GM21381 (cell line): Measurements from ENCODE around the gene POLR1F.
A peak's percentile ranks its signal among the peaks of the same experiment; 100 is the strongest.
"Not testable (repeated sequence)": the region's sequence is repeated elsewhere in the genome, so short reads cannot be mapped to it uniquely, and the experiment has no call there.

ENCODE experiments used
- ATAC-seq: cut with Tn5 transposase; IDR thresholded peaks from one replicate; pipeline ENCODE4 v1.9.1; 2021; ENCODE audit warnings: mild to moderate bottlenecking, moderate library complexity; ENCODE audit not compliant: unreplicated experiment

Gene POLR1F, protein sequence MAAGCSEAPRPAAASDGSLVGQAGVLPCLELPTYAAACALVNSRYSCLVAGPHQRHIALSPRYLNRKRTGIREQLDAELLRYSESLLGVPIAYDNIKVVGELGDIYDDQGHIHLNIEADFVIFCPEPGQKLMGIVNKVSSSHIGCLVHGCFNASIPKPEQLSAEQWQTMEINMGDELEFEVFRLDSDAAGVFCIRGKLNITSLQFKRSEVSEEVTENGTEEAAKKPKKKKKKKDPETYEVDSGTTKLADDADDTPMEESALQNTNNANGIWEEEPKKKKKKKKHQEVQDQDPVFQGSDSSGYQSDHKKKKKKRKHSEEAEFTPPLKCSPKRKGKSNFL

DNA sequence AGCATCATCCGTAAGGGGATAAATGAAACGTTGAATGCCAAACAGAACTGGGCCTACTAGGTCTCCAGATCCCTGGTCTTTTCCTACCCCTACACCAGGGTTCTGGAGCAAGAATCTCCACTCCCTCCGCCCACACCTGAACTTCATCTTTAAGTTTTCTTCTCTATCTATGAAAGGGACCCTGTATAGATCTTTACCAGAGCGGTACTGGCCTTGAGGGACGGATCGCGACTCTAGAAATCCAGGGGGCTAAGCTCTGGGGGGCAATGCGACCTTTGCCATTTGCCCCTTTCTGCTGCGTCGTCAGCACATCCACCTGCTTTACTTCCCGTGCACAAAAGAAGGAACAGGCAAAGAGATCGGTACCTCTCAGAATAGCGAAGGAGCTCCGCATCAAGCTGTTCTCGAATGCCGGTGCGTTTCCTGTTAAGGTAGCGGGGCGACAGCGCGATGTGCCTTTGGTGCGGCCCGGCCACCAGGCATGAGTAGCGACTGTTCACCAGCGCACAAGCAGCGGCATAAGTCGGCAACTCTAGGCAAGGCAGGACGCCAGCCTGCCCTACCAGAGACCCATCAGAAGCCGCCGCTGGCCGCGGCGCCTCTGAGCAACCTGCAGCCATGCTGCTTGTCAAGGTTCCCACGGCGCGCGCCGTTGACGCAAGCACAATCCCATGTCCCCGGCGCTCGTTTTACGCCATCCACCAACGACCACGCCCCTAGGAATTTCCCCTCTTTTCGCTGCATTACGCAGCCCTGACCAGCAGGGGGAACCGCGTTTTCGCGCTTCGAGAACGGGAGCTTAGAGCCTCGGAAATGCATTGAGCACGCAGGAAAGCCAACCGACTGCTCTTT, at the start of gene POLR1F:
TSS of gene POLR1F (minus strand) at position 641 of the 852 bp plus-strand sequence. CDS start at position 620, 21 bp downstream.
- ATAC-seq: peak; percentile 99

DNA sequence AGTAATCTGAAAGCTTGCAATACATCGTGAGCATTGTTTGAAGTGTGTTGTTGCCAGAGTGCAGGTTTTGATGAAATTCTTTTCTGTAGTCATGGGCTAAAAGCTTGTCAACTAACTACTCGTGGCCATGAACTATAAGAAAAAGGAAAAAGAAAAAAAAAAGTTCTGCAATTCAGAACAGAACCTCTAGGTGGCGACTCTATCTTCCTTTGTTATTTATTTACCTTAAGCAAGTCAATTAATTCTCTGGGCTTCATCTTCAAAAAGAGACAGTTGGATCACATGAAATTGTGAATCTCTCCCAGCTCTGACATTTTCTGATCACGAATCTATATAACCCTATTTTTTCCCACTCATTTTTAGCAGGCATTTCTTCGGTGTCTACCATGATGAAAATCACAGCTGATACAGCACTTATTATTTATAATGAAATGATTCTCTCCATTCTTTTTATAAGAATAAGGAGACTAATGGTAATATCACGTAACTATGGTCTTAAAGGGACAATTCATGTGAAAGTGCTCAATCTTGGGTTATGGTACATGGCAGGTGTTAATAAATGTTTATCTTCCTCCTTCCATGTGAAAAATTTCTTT, 45.8 kb upstream of the POLR1F start:
- no peak for ATAC-seq

DNA sequence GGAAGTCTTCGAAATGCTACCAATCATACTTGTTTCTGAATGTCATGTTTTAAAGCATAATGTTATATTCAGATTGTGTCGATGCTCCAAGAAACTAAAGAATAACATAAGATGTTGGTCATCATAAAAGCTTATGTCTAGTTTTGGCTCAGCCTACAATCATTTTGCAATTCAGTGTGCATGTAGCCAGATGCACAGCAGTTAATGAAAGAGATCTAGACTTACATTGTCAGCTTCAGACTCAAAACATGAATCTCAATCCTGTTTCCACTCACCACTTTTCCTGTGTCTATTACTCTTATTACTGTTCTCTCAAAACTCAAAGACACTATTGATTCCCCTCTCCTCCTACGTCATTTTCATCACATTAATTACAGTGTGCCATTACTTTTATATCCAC, 43.2 kb upstream of the POLR1F start:
- ATAC-seq: no peak

DNA sequence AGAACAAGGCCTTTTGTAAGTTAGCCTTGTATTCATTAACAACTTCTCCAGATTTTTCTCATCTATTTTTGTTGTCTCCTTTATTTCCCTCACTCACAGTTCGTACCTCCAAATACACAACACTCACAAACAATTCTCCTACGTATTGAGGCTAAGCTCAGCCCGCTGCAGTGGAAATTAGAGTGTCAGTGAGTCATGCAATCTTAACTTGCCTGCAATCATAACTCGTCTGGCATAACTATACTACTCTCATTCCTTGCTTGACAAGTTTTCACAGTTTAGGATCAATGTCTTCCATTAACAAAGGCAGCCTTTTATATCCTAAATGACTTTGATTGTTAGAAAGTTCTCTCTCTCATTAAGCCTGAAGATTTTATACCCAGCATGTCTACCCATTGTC, 40.8 kb upstream of the POLR1F start:
- no peak for ATAC-seq

DNA sequence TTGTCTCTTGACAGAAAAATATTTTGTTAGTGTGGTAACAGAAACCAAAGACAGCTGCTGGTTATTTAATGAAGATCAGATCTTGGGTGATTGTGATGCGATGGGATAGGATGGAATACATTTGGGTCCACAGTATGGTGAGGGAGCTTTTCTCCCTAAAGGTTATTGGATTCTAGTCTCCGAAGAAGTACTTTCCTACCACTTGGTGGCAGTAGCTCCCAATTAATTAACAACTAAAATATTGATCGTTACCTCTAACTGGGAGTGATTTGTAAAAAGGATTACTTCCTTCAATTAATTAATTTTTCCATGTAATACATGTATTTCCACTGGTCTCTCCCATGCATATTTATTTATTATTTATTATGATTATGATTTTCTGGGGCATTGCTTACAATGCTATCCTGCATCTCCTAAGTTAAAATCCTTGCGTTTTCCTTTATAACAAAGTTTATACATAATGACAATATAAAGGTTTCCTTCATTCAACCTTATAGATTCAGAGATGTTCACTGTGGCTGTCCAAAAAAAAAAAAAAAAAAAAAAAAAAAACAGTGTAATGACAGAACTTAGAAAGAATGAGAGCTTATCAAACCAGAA, 39.0 kb upstream of the POLR1F start:
- no peak for ATAC-seq

DNA sequence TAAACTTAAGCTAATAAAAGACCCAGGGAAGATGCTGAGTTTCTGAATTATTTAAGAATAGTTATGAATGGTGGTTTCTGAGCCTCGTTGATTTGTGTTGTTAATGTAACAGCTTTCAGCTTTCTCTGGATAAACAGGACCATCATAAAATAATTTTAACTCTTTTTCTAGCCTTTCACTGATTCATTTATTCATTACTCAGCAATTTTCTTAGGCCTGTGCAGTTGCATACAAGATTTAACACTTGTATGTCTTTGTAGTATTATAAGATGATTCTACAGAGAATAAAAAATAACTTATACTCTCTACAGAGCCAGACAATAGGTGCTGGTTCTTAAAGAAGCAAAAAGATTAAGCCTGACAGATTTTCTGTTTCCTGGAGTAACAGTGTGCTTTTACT, 35.2 kb upstream of the POLR1F start:
- ATAC-seq: no peak

DNA sequence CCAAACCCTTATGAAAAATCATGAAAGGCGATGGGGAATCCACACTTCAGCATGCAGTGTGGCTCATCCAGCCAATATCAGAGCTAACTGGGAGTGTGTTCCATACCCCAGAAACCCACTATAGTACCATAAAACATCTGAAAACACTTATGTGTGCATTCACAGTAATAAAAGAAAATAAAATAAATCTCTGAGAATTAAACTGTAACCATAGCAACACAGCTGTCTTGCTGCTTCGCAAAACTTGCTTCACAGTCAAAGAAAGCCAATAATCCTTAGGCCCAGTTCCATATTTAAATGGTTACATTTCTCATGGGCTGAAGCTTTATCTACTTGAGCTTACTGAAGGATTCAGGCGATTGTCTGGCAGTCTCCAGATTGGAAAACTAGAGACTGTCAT, 19.9 kb upstream of the POLR1F start:
- ATAC-seq: no peak

DNA sequence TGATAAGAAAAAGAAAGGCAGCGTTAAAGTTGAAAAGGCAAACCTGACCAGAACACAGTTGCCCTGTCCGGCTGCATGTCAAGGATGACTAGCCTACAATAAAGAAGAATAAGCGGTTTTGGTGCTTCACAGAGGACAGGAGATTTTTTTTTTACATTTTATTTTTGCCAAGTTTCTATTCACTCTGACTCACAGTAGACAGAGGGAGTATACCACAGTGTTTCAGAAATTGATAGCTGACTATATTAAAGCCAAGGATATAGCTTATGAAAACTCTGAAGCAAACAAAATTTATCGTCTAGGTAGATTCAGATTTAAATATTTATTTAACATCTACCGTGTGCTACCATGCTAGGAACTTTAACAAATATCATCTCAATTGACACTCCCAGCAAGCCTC, 16.9 kb upstream of the POLR1F start:
- ATAC-seq: no peak

DNA sequence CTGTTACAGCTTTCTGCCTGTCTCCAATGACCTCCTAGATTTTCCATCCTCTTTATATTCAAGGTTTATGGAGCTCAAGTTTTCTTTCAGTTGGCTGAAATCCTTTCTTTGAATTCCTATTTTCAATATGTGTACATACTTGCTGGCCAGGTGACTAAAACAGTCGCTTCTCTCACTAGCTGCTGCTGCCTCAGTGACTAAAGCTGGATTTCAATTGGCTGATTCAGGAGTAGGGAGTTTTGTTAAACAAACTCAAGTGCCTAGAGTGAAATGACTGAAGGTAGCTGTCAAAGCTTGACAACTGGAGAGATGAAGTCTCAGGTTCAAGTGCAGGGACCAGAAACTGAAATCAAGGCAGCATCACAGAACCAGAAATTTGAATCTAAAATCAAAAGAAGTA, 6.7 kb upstream of the POLR1F start:
- no peak for ATAC-seq

DNA sequence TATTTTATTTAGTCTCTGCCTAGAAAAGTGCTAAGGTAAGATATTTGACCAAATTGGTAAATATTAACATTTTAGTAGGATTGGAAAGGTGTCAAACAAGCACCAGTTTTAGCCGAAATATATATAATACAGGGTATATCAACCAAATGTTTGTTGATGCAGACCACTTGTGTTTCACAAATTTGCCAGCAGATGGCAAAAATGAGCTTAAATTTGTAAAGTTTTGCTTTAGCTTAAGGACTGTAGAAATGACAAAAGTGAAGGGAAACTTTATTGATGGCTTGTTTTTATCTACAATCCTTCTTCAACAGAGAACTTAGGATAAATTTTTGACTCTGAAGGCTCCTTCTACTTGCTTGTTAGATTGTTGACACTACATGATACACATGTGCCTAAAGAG, 4.8 kb upstream of the POLR1F start:
- ATAC-seq: no peak

DNA sequence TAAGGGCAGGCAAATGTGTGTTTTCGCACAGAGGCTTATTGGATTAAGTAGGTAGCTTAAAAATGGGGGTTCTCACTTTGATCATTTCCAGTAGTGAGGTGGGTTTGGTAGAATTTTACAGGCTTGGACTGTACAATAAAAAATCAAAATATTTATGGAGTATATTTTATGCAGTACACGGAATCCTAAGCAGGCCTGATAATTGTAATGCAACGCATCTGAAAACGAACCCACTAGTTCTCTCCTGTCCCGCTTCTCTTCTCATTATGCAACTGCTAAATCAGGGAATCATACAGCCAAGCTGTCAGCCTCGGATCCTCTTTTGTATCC, 377 bp upstream of the POLR1F start:
- no peak for ATAC-seq

DNA sequence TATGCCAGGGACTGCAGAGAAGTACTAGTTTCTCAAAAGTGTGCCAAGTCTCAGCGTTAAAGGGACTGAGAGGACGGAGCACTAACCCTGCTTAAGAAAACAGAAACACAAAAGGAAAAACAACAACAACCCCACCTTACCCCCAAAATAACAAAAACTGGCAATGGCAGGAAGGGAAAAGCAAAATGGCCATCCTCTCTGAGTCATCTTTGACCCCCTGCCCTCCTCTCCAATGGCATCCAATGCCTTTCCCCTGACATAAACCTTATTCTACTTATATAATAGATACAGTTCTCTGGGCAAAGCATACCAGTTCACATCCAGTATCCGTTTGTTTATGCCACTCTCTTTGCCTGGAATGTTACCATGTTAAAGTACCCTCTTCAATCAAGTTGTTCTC, 1.6 kb downstream of the POLR1F start:
- ATAC-seq: no peak

DNA sequence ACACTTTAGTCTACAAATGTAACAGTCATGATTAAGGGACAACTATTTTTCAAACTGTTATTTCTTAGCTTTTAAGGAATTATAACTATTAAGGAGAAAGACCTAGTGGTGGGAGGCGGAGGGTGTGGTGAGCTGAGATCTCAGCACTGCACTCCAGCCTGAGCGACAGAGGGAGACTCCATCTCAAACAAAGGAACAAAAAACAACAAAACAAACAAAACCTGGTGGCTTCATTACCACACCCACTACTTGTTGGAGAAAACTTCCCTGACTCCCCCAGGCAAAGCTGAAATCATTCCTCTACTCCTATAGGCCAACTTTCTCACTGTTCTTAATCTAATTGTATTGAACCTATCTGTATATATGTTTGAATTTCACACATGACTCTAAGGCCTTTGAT, 3.2 kb downstream of the POLR1F start:
- no peak for ATAC-seq

DNA sequence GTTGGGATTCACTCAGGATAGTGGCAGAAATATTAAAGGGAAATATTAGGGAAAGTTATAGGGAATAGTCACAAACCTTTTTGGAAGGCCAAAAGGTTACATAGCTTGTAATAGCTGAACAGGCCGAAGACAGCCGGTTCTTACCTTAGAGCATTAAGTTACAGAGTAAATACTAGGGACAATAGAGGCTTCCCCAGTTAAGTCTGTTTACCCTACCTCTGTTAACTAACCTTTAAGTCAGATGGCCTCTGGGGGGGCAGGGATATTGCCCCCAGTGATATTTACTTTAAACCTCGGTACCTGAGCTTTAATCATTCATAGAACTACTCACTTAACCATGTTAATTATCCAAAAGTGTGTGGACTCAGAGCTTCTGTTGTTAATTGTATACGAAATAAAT, 7.4 kb downstream of the POLR1F start:
- ATAC-seq: no peak

DNA sequence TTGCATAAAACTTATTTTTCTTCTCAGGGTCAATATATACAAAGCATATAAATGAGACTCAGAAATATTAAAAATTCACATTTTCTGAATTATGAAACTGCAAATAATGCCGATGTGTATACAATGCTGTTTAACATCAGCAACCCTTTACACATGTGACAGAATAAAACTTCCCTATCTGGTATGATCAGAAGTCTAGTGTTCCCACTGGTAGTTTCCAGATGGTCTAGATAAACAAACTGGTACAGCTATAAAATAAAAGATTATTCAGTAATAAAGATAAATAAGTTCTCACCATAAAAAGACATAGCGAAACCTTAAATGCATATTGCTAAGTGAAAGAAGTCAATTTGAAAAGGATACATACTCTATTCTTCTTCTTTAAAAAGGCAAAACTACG, 7.9 kb downstream of the POLR1F start:
- ATAC-seq: no peak

DNA sequence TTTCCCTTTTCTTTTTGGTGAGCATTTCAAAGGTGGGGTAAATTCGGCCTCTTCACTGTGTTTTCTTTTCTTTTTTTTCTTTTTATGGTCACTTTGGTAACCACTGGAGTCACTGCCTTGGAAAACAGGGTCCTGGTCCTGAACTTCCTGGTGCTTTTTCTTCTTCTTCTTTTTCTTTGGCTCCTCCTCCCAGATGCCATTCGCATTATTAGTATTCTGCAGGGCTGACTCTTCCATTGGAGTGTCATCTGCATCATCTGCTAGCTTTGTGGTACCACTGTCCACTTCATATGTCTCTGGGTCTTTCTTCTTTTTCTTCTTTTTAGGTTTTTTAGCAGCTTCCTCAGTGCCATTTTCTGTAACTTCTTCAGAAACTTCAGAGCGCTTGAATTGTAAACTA, 10.5 kb downstream of the POLR1F start:
- ATAC-seq: no peak

DNA sequence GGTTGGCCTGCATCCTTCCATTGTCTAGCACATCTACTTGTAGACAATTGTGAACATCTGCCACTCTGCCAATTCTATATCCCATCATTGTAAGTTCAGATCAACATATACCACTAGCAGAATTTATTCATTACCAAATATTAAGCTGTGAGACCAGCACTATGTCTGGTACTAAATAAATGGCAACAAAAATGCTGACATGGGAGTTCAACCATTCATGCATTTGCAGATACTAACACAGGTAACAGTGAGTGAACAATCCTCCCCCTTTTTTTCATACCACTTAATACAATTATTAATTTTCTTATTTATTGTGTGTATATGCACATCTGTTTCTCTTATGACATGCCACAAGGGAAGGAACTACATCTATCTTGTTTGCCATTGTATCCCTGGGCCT, 11.9 kb downstream of the POLR1F start:
- no peak for ATAC-seq

DNA sequence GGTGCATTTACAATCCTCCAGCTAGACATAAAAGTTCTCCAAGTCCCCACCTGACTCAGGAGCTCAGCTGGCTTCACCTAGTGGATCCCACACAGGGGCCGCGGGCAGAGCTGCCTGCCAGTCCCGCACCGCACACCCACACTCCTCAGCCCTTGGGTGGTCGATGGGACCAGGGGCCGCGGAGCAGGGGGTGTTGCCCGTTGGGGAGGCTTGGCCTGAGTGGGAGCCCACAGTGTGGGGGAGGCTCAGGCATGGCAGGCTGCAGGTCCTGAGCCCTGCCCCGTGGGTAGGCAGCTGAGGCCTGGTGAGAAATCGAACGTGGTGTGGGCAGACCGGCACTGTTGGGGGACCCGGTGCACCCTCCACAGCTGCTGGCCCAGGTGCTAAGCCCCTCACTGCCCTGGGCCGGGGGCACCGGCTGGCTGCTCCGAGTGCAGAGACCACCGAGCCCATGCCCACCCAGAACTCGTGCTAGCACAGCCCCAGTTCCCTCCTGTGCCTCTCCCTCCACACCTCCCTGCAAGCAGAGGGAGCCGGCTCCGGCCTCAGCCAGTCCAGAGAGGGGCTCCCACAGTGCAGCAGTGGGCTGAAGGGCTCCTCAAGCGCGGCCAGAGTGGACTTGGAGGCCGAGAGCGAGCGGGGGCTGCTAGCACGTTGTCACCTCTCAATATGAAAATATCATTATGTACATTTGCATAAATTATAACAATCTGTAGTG, 16.6 kb downstream of the POLR1F start:
- ATAC-seq: no peak

DNA sequence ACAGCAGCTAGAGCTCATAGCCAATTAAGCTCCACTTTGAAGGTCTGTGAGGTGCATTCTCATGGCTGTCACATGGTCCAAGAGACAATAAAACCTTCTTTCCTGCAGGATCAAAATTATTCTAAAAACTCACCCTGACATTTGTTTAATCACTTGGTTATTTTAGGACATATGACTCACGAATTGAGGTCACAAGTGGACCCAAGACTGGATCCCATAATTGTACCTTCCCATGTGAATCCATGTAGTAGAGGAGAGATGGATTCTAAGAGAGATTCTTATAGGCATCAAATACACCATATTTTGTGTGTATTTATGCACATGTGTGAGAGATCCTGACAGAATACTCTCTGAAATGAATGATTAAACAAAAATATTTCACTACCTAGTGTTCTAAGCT, 18.1 kb downstream of the POLR1F start:
- ATAC-seq: no peak

DNA sequence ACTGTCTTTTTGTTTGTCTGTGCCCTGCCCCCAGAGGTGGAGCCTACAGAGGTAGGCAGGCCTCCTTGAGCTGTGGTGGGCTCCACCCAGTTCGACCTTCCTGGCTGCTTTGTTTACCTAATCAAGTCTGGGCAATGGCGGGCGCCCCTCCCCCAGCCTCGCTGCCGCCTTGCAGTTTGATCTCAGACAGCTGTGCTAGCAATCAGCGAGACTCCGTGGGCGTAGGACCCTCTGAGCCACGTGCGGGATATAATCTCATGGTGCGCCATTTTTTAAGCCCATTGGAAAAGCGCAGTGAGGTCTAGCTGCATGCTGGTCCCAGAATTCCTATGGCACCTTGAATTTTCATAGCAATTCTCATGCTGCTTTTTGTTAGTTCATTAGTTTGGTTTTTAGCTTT, 19.7 kb downstream of the POLR1F start:
- ATAC-seq: not testable (repeated sequence)

DNA sequence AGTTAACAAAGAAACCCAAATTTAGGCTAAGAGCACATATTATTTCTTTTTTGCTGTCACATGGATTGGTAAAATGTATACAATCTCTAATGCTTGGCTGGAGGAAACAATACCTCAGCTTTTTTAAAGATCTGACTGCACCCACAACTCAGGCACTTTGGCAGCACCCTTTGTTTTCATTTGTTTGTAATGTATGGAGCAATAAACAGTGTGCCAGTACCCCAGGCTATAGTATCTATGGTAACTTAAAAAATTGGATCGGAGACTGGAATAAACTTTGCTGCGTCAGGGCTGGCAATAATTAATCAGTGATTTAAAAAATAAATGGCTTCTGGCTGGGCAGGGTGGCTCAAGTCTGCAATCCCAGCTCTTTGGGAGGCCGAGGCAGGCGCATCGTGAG, 27.2 kb downstream of the POLR1F start:
- no peak for ATAC-seq
